ENCODE measurements around the gene TMEM80. TPM values are rescaled to one million over a fixed set of nuclear protein-coding genes. Genes with fewer than 3 reads are reported as not detected.

Gene TMEM80
- total RNA-seq, 4 donors from 2014 or later, result 15.3 to 43.9 (median 38.1) TPM

DNA sequence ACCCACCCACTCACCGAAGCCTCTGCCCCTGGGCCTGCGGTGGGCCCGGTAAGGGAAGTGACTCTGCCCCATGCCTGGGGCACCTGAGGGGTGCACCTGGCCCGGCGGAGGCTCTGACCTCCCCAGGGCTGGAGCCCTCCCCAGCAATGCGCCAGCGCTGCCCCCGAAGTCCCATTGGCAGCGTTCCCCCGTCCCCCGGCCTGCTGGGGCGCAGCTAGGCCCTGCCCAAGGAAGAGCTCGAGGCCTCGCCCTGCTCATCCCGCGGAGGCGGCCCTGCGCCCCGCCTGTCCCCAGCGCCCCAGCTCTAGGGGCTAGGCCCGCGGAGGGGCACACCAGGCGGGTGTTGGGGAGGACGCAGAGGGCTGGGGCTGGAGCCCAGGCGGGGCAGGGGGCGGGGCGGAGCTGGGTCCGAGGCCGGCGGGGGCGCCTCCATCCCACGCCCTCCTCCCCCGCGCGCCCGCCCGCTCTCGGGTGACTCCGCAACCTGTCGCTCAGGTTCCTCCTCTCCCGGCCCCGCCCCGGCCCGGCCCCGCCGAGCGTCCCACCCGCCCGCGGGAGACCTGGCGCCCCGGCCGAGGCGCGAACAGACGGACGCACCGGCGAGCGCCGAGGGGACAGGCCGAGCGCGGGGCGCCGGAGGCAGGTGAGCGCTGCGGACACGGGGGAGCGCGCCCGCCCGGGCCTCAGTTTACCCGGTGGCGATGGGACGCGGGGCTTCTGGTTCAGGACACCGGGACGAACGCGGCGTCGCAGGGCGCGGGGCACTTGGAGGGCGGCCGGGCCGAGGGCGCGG is 10.2 kb downstream of the TMEM80 start, which contains the start of gene EPS8L2:
EPS8L2 (plus strand) TSS at position 586 of the 793 bp plus-strand sequence. CDS start 3,177 bp downstream, outside the sequence.
- peaks cover 0 to 86% (median 45%) of the 10 kb centered on the region in 4 donors for H3K4me1 ChIP-seq
- TF ChIP-seq POLR2A (IDR thresholded peaks at IDR 0.05) (no peak), EP300 (IDR thresholded peaks at IDR 0.05) (no peak)
- TF ChIP-seq, protein P1, sequence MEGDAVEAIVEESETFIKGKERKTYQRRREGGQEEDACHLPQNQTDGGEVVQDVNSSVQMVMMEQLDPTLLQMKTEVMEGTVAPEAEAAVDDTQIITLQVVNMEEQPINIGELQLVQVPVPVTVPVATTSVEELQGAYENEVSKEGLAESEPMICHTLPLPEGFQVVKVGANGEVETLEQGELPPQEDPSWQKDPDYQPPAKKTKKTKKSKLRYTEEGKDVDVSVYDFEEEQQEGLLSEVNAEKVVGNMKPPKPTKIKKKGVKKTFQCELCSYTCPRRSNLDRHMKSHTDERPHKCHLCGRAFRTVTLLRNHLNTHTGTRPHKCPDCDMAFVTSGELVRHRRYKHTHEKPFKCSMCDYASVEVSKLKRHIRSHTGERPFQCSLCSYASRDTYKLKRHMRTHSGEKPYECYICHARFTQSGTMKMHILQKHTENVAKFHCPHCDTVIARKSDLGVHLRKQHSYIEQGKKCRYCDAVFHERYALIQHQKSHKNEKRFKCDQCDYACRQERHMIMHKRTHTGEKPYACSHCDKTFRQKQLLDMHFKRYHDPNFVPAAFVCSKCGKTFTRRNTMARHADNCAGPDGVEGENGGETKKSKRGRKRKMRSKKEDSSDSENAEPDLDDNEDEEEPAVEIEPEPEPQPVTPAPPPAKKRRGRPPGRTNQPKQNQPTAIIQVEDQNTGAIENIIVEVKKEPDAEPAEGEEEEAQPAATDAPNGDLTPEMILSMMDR (IDR thresholded peaks at IDR 0.05), result no peak
- peaks cover 0 to 31% (median 0%) of the 10 kb centered on the region in 3 donors for H3K36me3 ChIP-seq
- DNase-seq (ENCODE audit: low spot score in 2 of 2), result no peak
- 8 to 20% methylated on average over 10 to 50 of the region's 90 CpGs for WGBS, 2 donors
- peak within 1 kb of the TSS; percentile 43 to 64 (median 44) for H3K4me3 ChIP-seq
- peaks cover 0 to 4% of the 10 kb centered on the region in 2 donors for H3K27me3 ChIP-seq
- H3K27ac ChIP-seq, result peak within 1 kb of the TSS; percentile 68 to 94 (median 86)
- no peaks in the 10 kb centered on the region for H3K9me3 ChIP-seq

DNA sequence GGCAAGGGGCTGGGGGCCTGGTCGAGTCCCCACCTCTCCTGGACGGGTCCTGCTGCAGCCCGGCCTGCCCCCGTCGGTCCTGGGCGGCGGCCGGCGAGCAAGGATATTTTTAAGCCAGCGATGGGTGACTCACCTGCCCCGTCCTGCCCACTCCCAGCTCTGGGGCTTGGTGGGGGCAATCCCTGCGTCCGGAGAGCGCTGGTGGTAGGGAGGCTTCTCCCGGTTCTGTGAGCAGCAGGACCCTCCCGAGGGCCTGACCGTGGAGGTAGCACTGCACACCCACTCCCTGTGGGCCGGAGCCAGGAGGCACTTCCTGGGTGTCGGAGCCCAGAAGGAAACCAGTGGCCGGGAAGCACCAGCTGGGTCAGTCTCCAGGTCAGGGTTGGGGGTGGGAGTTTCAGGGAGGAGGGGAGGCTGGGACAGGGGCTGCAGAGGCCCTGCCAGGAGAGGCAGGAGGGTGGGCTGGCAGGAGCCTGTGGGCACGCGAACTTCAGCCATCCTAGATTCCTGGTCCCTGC is 10.9 kb downstream of the TMEM80 start:
- TF ChIP-seq, protein P1 (IDR thresholded peaks at IDR 0.05), result no peak
- TF ChIP-seq POLR2A (IDR thresholded peaks at IDR 0.05) (no peak), EP300 (IDR thresholded peaks at IDR 0.05) (no peak)
- DNase-seq (ENCODE audit: low spot score in 2 of 2), result no peak
- H3K4me1 ChIP-seq, result peaks cover 0 to 93% (median 48%) of the 10 kb centered on the region in 4 donors
- peaks cover 0 to 4% of the 10 kb centered on the region in 2 donors for H3K27me3 ChIP-seq
- H3K4me3 ChIP-seq, result peak overlapping the region; percentile 43 to 64 (median 44)
- H3K27ac ChIP-seq, result peak overlapping the region; percentile 68 to 94 (median 86)
- H3K9me3 ChIP-seq, result no peaks in the 10 kb centered on the region
- peaks cover 0 to 27% (median 0%) of the 10 kb centered on the region in 3 donors for H3K36me3 ChIP-seq
- 5 to 9% methylated on average over 6 to 7 of the region's 22 CpGs for WGBS, 2 donors

DNA sequence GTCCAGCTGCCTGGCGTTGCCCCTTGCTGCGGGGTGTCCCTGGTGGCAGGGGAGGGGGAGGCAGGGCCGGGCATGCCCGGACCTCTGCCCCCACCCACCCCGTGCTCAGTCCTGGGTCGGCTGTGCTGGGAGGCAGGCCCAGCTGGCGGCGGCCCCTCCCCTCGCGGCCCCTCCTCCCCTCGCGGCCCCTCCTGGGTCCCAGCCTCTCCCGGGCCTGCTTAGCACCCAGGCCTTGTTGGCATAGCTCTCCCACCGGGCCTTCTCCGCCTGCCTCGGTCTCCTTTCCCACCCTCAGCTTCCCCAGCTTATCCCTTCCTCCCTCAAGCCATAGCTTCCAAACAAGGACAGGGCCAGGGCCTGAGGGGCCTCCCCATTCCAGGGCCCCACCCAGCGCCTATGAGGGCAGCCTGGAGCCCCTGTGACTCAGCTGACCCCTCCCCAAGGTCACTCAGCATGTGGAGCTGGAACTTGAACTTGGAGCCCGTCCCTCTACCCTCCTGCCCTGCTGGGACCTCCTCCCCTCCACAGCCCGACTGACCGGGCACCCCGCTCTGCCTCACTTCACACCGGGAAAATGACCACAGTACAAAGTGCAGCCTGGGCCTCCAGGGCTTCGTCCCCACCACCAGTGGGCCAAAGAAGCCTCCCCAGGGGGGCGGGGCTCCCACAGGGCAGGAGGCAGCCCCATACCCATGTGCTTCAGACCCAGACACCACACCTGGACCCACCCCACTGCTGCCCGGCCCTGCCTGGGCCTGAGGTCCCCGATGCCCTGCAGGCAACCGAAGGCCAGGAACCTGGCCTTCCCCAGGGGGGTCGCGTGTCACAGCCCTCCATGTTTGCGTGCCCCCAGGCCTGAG is 11.6 kb downstream of the TMEM80 start:
- H3K27ac ChIP-seq, result peak overlapping the region; percentile 68 to 94 (median 86)
- H3K9me3 ChIP-seq, result no peaks in the 10 kb centered on the region
- H3K4me1 ChIP-seq, result peaks cover 0 to 92% (median 48%) of the 10 kb centered on the region in 4 donors
- no peak for DNase-seq (ENCODE audit: low spot score in 2 of 2)
- TF ChIP-seq EP300 (IDR thresholded peaks at IDR 0.05) (no peak), POLR2A (IDR thresholded peaks at IDR 0.05) (no peak)
- TF ChIP-seq, protein P1 (IDR thresholded peaks at IDR 0.05), result peak in 1 of 5 experiments; percentile 30
- peak overlapping the region; percentile 43 to 64 (median 44) for H3K4me3 ChIP-seq
- H3K27me3 ChIP-seq, result peaks cover 0 to 4% of the 10 kb centered on the region in 2 donors
- H3K36me3 ChIP-seq, result peaks cover 0 to 20% (median 0%) of the 10 kb centered on the region in 3 donors
- WGBS, 2 donors, result 33 to 45% methylated on average over 17 to 26 of the region's 30 CpGs

DNA sequence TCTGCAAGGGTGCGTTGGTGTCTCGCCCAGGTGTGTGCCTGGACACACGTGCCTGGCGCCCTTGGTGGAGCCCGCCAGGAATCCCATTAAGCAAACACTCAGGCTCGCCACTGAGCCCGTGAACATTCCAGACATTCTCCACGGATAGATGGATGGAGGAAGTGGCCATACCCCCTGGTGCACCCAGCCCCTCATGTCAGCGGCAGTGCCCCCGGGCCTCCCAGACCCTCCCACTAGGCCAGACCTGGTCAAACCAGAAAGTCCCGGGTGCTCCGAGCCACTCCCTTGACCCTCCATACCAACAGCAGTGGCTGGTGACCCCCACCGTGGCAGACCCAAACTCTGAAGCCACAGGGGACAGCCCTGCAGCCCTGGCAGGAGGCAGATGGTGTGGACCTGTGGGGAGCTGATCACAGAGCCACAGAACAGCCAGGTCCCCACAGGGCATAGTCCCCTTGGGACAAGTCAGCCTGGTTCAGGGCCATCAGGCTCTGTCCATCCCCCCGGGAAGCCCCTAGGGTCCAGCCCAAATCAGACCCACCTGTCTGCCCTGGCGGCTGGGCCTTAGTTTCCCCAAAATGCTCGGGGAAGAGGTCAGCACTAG is 12.3 kb downstream of the TMEM80 start:
- H3K27me3 ChIP-seq, result peaks cover 0 to 4% of the 10 kb centered on the region in 2 donors
- H3K4me1 ChIP-seq, result peaks cover 0 to 85% (median 42%) of the 10 kb centered on the region in 4 donors
- peak overlapping the region in 3 of 4 donors; percentile 81 to 94 (median 90) for H3K27ac ChIP-seq
- H3K4me3 ChIP-seq, result no peak overlapping the region
- TF ChIP-seq, protein P1 (IDR thresholded peaks at IDR 0.05), result no peak
- TF ChIP-seq EP300 (IDR thresholded peaks at IDR 0.05), result no peak
- no peak for TF ChIP-seq POLR2A (IDR thresholded peaks at IDR 0.05)
- peaks cover 0 to 13% (median 0%) of the 10 kb centered on the region in 3 donors for H3K36me3 ChIP-seq
- DNase-seq (ENCODE audit: low spot score in 2 of 2), result no peak
- WGBS, 2 donors, result 73 to 74% methylated on average over 14 to 16 of the region's 16 CpGs
- no peaks in the 10 kb centered on the region for H3K9me3 ChIP-seq

All from tibial nerve (tissue), 4 donors.